Cerebellar cortex (tissue), 1 donor: ENCODE measurements around the gene QPCT.
A peak's percentile ranks its signal among the peaks of the same experiment; 100 is the strongest.
"Not testable (repeated sequence)": the region's sequence is repeated elsewhere in the genome, so short reads cannot be mapped to it uniquely, and the experiment has no call there.

ENCODE experiments used
- DNase-seq: peaks from one replicate; pipeline ENCODE4 v3.0.0-alpha.2; 2015; ENCODE audit warnings: low spot score

The QPCT gene

DNA sequence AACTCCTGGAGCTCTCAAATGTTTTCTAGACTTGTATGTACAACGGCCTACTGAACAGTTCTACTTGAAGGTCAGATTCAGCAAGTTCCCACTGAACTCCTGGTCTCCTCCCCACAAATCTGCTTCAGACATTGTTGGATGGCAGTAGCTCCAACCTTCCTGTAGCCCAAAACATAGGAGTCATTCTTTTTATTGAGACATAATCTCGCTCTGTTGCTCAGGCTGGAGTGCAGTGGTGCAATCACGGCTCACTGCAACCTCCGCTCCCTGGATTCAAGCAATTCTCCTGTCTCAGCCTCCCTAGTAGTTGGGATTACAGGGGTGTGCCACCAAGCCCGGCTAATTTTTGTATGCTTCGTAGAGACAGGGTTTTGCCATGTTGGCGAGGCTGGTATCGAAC is 47.3 kb downstream of the QPCT start:
- DNase-seq, result no peak

DNA sequence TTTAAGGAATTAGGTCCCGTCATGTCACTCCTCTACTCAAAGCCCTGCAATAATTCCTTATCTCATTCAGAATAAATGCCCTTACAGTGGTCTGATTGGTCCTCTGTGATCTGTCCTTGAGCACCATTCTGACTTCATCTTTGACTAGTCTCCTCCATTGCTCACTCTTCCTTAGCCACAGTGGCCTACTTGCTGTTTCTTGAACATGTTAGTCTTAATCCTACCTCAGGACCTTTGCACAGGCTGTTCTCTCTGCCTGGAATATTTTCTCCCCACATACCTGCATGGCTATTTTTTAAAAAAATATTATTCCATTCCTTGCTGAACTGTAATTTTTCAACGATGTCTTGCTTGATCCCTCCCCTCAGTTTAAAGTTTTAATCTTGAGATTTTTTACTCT is 48.0 kb downstream of the QPCT start:
- no peak for DNase-seq

- DNase-seq, result no peak
Observed at GRCh38 chr2:37394263-37394662, 49.8 kb downstream of the QPCT start.

DNA sequence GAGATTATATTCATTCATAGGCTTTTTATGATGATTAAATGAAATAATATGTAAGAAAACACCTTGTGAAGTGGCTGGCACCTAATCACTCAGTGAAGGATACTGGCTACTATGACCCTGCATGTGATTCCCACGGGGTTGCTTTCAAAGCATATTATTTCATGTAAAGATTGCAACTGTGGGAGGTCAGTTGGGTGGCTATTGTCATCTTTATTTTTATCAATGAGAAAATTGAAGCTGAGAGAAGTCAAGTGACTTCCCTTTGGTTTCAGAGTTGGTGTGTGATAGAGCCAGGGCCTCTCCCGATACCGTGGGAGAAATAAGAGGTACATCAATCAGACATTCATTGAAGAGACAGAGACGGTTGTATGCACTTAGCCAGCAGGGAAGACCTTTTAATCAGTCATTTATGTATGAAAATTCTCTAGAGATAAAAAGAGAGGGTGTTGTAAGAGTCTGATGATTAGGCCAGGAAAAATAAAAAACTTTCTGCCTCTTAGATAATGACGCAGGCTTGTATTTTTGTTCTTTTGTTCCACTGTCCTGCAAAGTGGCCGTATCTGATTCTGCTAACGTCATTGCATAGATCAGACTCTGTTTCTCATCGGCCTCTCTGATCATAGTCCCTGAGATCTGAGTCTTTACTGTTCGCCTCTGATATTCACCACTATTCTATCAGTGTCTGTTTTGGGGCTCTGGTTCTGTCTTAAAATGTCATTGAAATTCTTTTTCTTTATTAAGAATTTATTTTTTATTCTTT is 50.5 kb downstream of the QPCT start:
- no peak for DNase-seq

DNA sequence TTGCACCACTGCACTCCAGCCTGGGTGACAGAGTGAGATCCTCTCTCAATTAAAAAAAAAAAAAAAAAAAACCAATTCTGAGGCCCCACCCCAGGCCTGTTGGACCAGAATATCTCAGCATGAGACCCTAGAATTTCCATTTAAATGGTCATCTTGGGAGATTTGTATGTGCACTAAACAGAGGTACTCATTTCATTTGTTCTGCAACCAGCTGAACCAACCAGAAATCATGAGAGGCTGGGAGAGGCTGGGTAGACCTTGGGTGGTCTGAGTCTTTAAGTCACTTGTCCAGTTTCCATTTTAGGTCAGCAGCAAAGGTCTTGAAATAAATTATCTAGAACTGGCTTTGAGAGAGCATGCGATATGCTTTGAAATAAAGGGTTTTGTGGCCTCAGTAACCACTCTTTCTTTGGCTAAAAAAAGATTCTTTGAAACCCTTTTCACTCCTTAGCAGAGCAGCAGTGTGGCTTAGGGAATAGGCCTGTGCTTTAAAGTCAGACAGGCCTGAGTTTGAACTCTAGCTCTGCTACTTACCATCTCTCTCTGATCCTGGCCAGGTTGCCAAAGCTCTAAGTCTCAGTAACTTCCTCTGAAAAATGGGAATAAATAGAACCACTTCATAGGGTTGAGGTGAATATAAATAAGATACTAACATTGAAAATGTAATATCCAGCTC is 52.6 kb downstream of the QPCT start:
- DNase-seq, result no peak

DNA sequence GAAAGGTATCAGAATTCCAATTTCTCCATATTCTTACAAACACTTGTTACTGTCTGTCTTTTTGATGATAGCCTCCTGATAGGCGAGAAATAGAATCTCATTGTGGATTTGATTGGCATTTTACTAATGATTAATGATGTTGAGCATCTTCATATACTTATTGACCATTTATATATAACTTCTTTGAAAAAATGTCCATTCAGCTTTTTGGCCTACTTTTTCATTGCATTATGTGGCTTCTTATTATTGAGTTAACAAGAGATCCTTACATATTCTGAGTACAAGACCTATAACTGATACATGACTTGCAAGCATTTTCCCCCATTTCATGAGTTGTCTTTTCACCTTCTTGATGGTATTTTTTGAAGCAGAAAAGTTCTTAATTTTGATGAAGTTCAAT is 54.6 kb downstream of the QPCT start:
- no peak for DNase-seq

GRCh38 chr2:37400041-37400440 is 55.6 kb downstream of the QPCT start:
- DNase-seq, result no peak

DNA sequence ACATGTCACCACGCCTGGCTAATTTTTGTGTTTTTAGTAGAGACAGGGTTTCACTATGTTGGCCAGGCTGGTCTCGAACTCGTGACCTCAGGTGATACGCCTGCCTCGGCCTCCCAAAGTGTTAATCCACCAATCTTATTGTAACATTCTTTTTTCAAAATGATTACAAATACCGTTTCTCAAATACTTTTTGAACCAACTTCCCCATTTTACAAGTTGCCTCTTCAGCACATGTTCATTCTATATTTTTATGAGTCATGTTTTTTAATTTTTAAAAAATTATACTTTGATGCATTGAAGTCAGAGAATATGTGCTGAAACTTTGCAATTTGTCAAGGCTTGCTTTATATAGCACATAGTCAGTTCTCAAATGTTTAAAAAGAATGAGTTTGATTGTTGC is 58.2 kb downstream of the QPCT start:
- DNase-seq, result no peak

GRCh38 chr2:37405781-37406180 is 61.4 kb downstream of the QPCT start:
- no peak for DNase-seq

- DNase-seq, result no peak
Observed at GRCh38 chr2:37412231-37412630, 67.8 kb downstream of the QPCT start.

DNA sequence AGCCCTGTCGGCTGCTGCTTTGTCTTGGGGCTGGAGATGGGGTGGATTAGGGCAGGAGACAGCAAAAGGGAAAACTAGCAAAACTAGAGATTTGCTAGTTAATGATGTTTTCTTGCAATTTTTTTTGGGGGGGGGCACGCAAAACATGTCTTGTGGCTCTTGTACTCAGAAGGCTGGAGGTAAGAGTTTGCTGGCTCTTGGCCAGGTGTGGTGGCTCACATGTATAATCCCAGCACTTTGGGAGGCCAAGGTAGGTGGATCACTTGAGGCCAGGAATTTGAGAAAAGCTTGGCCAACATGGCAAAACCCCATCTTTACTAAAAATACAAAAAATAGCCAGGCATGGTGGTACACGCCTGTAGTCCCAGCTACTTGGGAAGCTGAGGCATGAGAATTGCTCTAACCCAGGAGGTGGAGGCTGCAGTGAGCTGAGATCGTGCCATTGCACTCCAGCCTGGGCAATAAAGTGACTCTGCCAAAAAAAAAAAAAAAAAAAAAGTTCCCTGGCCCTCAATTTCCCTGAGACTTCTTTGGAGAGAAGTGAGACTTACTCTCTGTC is 69.6 kb downstream of the QPCT start:
- not testable (repeated sequence) for DNase-seq

DNA sequence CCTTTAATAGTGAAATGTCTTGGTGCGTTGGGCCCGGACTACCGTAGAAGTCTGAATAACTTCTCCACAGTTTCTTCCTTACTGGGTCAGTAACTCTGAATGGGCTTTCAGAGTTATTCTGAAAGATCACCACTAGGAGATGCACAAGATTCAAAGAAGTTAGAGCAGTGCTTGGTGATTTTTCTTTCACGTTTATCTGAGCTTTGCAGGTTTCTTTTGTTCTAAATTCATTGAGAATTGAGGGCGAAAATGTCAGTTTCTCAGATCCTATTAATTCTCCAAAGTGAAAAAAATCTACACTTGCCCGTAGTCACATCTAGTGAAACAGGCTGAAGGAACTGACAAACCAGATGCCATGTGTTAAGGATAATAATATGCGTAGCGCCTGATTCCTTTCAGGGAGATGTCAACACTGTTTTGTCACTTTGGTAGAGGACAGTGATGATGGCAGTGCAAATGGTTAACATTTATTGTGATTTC is 70.1 kb downstream of the QPCT start:
- DNase-seq, result peak; percentile 27

GRCh38 chr2:37415128-37415820 is 70.8 kb downstream of the QPCT start:
- DNase-seq, result no peak

GRCh38 chr2:37417321-37417720 is 72.9 kb downstream of the QPCT start:
- DNase-seq, result no peak

DNA sequence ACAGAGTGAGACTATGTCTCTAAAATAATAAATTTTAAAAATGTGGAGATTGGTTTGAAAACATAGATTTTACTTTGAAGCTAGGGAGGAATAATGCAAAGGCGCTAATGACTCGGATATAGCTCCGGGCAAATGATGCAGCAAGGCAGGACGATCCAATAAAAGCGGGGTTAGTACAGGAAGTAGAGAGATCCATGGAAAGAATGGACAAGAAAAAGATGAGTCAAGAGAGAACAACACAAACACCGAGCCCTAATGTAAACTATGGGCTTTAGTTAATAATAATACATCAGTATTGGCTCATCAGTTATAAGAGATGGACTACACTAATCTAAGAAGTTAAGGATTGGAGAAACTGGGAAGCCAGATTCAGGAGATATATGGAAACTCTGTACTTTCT is 74.5 kb downstream of the QPCT start:
- DNase-seq, result no peak

- DNase-seq, result no peak
Observed at GRCh38 chr2:37421686-37422085, 77.3 kb downstream of the QPCT start.

DNA sequence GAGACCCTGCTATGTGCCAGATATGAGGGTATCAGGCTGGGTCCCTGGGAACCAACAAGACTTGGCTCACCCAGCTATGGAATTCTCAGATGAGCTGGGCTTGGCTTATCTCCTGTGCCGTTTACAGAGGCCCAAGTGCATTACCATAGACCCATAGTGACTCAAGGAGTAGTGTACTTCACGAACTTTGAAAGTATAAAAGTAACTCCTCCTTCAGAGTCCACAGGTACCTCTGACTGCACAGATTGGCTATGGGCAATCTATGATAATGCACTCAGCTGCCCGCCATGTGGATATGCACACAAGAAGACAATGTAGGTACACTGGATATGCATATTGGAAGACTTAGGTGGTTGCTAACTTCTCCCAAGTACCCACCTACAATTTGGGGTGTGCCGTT is 78.4 kb downstream of the QPCT start:
- no peak for DNase-seq
